Measurements from ENCODE around the gene MFAP1.
"Not testable (repeated sequence)": the region's sequence is repeated elsewhere in the genome, so short reads cannot be mapped to it uniquely, and the experiment has no call there.

The MFAP1 gene

DNA sequence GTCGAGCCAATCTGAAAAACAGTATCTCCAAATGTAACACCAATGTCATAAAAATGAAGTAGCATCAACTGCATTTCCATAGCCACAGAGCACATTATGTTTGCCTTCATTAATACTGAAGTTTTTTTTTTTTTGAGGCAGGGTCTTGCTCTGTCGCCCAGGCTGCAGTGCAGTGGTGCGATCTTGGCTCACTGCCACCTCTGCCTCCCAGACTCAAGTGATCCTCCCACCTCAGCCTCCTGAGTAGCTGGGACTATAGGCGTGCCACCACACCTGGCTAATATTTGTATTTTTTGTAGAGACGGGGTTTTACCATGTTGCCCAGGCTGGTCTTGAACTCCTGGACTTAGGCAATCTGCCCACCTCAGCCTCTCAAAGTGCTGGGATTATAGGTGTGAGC lies 9.4 kb downstream of the MFAP1 start:
- DNase-seq: not testable (repeated sequence)

DNA sequence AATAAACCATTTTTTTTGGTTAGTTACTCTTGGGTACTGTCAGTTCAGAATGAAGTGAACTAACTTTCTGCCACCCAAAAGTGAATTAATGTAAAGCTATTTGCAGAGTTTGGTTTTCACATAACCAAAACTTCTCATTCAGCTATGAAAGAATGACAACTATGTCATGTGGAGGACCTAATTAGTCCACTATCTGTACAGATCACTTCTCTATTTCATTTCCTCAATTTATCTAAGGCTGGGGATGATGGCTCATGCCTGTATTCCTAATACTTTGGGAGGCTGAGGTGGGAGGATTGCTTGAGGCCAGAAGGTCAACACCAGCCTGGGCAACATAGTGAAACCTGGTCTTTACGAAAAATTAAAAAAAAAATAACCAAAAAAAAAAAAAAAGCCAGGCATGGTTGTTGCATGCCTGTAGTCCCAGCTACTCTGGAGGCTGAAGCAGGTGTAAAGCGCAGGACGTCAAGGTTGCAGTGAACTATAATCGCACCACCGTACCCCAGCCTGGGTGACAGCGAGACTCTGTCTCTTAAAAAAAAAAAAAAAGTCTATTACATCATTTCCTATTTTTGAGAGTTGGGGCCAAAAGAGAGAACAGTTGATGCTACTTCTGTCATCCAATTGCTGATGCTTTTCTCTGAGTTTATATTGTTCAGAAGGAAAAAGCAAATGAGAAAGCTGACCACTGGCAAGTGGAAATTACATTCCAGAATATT lies 15.4 kb downstream of the MFAP1 start:
- no peak for DNase-seq

GRCh38 chr15:43808435-43808950 lies 16.0 kb downstream of the MFAP1 start:
- DNase-seq: no peak

DNA sequence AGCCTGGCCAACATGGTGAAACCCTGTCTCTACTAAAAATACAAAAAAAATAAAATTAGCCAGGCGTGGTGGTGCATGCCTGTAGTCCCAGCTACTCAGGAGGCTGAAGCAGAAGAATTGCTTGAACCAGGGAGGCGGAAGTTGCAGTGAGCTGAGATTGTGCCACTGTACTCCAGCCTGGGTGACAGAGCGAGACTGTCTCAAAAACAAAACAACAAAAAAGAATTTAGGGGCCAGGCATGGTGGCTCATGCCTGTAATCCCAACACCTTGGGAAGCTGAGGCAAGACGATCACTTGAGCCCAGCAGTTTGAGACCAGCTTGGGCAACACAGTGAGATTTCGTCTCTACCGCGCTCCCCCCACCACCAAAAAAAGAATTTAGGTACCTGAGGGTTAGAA lies 21.8 kb downstream of the MFAP1 start:
- not testable (repeated sequence) for DNase-seq

- DNase-seq: peak; percentile 92
Observed at GRCh38 chr15:43800286-43801141, 24.0 kb downstream of the MFAP1 start, which contains the start of gene HYPK. TSS of gene HYPK (plus strand) at chr15:43800599. CDS start at chr15:43800623, 24 bp downstream.

- DNase-seq: no peak
Observed at GRCh38 chr15:43799945-43800285, 24.6 kb downstream of the MFAP1 start, which contains the start of gene SERINC4. TSS of gene SERINC4 (minus strand) at chr15:43800220. CDS start at chr15:43799986, 234 bp downstream.

DNA sequence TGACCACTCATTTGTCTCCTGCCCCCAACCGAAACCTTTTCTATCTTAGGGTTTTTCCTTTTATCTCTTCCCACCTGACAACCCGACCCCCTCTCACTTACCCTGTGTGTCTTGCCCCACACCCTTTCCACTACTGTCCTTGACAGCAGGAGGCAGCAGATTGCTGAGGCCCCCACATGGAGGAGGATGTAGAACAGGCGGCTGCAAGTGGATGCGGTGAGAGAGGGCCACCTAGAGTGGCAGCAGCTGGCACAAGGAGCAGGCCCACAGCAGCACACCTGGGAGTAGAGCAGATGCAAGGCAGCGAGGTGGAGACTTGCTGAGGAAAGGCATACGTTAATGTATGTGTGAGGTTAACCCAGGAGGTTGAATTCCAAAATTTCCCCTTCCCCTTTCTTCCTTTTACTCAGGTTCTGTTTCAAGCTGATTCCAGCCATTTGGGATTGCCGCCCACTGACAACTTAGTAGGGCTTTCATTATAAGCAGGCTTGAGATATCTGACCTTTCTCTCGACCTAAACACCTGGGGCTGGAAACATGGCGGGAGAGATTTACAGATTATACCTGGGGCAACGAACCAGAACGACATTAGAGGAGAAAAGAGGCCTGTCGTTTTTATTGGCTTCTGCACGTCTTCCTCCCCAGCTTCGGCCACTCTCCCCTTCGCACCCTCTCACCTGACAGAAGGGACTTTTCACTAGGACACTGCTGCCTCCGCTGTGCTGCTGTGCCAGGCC lies 25.1 kb downstream of the MFAP1 start:
- DNase-seq: no peak

DNA sequence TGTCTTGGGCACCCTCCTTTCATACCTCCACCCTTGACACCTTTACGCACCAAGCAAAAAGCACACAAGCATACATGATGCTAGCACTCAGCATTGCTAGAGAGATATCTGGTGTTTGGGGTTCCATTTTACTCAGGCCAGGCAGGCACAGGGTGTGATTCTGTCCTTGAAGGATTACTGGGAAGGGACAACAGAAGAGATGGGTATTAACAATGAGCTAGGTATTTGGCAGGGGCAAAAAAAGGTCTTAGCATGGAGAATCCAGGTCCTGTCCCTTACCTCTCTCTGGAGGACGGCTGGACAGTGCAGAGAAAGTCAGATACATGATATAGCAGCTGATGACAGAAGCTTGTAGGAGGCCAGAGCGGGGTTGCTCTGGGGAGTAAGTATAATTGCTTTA lies 27.9 kb downstream of the MFAP1 start:
- no peak for DNase-seq

DNA sequence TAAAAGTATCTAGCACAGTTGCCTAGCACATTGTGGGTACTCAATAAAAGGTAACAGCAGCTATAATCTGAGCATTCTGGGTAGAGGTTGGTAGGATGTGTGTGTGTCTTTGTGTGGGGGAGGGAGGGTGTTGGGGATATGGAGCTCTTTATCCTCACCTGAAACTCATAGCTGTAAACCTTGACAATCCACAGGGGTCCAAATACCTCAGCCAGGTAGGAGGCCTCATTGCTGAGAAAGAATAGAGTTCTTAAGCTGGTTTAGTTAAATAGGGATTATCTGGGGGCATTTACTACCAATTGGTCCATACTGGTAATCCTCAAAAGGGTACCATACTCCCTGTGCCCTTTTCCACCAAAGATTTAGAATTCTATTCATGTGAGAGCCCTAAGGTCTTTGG lies 28.5 kb downstream of the MFAP1 start:
- DNase-seq: no peak

DNA sequence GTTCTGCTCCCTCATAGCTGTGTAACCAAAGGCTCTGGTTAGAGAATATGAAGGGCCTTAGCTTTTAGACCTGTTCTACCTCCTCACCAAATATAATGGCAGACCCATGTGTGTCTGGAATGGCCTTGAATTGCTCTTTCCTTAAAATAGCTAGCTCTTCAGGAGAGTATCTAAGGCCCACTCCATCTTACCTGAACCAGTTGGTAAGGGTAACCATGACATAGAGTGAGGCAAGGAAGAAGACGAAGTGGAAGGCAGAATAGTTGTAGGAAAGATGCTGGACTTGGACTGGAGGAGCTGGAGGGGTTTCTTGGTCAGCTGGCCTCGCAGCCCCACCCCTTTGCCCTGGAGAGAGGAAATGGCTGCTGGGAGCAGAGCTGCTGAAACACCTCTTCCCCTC lies 29.3 kb downstream of the MFAP1 start:
- DNase-seq: no peak

GRCh38 chr15:43794269-43795037 lies 30.0 kb downstream of the MFAP1 start:
- DNase-seq: no peak

DNA sequence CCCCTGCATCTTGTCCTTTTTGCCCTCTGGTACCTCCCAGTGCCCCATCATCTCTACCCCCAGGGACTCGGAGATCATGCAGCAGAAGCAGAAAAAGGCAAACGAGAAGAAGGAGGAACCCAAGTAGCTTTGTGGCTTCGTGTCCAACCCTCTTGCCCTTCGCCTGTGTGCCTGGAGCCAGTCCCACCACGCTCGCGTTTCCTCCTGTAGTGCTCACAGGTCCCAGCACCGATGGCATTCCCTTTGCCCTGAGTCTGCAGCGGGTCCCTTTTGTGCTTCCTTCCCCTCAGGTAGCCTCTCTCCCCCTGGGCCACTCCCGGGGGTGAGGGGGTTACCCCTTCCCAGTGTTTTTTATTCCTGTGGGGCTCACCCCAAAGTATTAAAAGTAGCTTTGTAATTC lies 30.8 kb downstream of the MFAP1 start:
- no peak for DNase-seq

GRCh38 chr15:43792761-43793476 lies 31.6 kb downstream of the MFAP1 start:
- peak; percentile 29 for DNase-seq

GRCh38 chr15:43791993-43792760 lies 32.3 kb downstream of the MFAP1 start, which contains the start of gene SERF2:
TSS of gene SERF2 (plus strand) at chr15:43792320. CDS start at chr15:43792377, 57 bp downstream.
- DNase-seq: peak; percentile 100

GRCh38 chr15:43789409-43789808 lies 35.1 kb downstream of the MFAP1 start:
- DNase-seq: no peak

GRCh38 chr15:43779016-43779415 lies 45.5 kb downstream of the MFAP1 start:
- no peak for DNase-seq

- peak; percentile 81 for DNase-seq
Observed at GRCh38 chr15:43777267-43777914, 47.1 kb downstream of the MFAP1 start.

DNA sequence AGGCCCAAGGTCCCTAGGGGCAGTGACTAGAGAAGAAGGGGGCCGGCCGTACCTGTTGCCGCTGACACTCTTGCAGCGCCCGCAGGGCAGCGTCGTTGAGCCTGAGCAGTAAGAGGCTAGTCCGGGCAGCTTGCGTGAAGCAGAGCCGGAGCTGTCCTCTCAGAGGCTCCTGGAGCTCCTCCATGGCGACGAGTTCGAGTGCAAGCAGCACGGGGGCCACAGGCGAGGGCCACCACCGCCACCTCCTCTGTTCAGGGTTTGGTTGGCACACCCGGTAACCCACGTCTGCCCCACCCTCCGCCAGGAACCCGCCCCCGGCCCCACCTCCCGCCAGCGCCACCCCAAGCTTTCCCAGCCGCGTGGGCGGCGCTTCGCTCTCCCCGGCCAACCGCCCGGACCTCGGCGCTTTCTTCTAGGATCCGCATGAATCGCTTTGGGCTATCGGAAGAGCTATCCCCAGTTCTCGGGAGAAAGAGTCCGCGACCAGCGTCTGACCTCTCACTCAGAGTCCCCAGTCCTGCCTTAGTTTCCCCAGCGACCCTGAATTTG lies 47.7 kb downstream of the MFAP1 start, which contains the start of gene ELL3:
Gene ELL3 (minus strand): TSS at position 249 of the 549 bp plus-strand sequence. CDS start 65 bp downstream, at position 184.
- peak; percentile 76 for DNase-seq

DNA sequence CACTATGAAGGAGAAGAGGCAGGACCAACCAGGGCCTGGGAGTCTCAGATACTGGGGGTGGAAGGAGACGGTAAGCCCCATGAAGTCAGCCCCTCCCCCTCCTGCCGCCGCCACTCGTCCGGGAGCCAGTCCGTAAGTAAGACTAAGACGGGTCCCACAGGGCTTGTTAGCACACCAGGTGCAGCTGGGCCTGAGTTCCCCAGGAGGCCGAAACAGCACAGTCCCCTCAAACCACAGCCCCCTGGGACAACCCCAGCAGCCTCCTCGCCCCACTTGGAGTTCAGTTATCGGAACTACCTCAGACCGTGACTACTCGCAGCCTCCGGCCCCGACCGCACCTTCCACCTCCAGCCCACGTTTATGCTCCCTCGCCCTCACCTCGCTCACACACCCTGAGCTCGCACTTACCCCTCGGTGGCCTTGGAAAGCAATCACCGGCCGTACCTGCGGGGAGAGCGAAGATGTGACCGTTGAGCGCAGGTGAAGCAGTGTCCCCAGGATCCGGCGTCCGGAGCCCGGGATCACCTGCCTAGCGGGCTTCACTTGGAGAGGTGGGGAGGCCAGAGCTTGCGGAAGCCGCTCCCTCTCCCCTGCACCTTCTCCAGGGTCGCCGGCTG lies 48.3 kb downstream of the MFAP1 start:
- DNase-seq: peak; percentile 25

Measured in stimulated activated CD4-positive, alpha-beta T cell treated with anti-CD3 and anti-CD28 coated beads, Interleukin-4, amount 100 ng/mL, for 1 hour (primary cell).